ENCODE data around the gene SNORC.

SNORC gene

DNA sequence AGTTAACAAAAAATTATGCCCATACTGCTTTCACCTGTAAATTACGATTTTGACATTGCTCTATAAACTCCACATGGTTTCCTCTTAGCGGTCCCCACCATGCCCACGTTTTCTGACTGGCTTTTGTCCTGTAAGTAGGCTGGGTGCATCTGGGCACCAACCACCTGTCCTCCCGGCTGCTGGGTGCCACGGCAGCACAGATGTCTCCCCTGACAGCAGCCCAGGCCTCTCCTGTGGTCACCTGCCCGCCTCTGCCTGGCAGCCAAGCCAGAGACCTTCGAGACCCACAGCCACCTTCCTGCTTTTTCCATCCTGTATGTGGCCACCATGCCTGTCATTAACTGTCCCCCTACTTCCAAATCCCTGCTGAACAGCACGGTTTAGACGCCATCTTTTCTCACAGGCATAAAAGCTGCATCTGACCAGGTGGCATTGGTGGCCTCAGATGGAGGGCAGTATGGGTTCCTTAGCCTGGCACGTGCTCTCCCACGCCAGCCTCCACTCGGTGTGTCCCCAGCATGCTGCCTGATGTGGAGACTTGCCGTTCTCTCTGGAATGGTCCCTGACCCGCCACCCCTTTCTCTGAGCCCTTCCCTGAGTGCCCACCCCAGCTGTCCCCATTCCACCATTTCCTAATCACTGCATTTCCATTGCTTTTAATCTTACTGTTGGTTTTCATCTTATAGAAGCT, 18.9 kb downstream of the SNORC start:
- no peaks in the 10 kb centered on the region for H3K4me1 ChIP-seq (ENCODE audit: control insufficient read depth, low read length)
- no peak overlapping the region for H3K27ac ChIP-seq (ENCODE audit: low read depth, low read length)
- H3F3A ChIP-seq (ENCODE audit: control insufficient read depth, insufficient read depth), result no peaks in the 10 kb centered on the region
- H3K9me3 ChIP-seq (ENCODE audit: control insufficient read depth, insufficient read depth, low read length), result no peaks in the 10 kb centered on the region
- no peaks in the 10 kb centered on the region for H4K20me1 ChIP-seq (ENCODE audit: control insufficient read depth, insufficient read depth, low read depth, low read length)
- H3K36me3 ChIP-seq (ENCODE audit: control insufficient read depth, low read length), result no peaks in the 10 kb centered on the region
- H3K4me2 ChIP-seq (ENCODE audit: low read length), result no peak overlapping the region
- H3K9me2 ChIP-seq (replicated peaks; ENCODE audit: control insufficient read depth, low read length), result no peaks in the 10 kb centered on the region
- no peak overlapping the region for H3K4me3 ChIP-seq (ENCODE audit: low read length)
- TF ChIP-seq EZH2phosphoT487 (IDR thresholded peaks at IDR 0.05; ENCODE audit: borderline replicate concordance, low read length) (no peak), CTCF (IDR thresholded peaks at IDR 0.05; ENCODE audit: low read depth, low read length, poor library complexity, severe bottlenecking) (no peak)
- H3K27me3 ChIP-seq (ENCODE audit: control insufficient read depth, low read length), result no peaks in the 10 kb centered on the region
- H3K79me2 ChIP-seq (ENCODE audit: control insufficient read depth, low read length), result no peaks in the 10 kb centered on the region

DNA sequence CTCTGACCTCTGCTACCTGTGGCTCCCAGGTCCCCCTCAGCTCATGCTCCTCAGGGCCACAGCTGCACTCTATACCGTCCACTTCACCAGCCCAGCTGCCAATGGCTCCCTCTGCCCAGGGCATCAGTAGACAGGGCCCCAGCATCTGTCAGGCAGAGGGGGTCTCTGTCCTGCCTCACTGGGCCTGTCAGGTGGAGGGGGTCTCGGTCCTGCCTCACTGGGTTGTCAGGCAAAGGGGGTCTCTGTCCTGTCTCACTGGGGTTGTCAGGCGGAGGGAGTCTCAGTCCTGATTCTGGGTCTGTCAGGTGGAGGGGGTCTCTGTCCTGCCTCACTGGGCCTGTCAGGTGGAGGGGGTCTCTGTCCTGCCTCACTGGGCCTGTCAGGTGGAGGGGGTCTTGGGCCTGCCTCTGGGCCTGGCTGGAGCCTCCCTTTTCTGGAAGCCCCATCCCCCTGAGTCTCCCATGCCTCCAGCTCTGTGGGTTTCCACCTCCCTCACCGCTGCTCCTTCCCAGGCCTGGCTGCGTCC, 19.9 kb downstream of the SNORC start:
- Histone ChIP-seq H3K79me2 (ENCODE audit: control insufficient read depth, low read length) (no peaks in the 10 kb centered on the region), H3K4me2 (ENCODE audit: low read length) (no peak overlapping the region), H3K9me3 (ENCODE audit: control insufficient read depth, insufficient read depth, low read length) (no peaks in the 10 kb centered on the region), H3K27me3 (ENCODE audit: control insufficient read depth, low read length) (no peaks in the 10 kb centered on the region), H3F3A (ENCODE audit: control insufficient read depth, insufficient read depth) (no peaks in the 10 kb centered on the region), H3K36me3 (ENCODE audit: control insufficient read depth, low read length) (no peaks in the 10 kb centered on the region), H3K4me3 (ENCODE audit: low read length) (no peak overlapping the region), H3K9me2 (replicated peaks; ENCODE audit: control insufficient read depth, low read length) (no peaks in the 10 kb centered on the region), H4K20me1 (ENCODE audit: control insufficient read depth, insufficient read depth, low read depth, low read length) (no peaks in the 10 kb centered on the region), H3K27ac (ENCODE audit: low read depth, low read length) (no peak overlapping the region), H3K4me1 (ENCODE audit: control insufficient read depth, low read length) (no peaks in the 10 kb centered on the region)
- TF ChIP-seq EZH2phosphoT487 (IDR thresholded peaks at IDR 0.05; ENCODE audit: borderline replicate concordance, low read length), result no peak
- TF ChIP-seq CTCF (IDR thresholded peaks at IDR 0.05; ENCODE audit: low read depth, low read length, poor library complexity, severe bottlenecking), result no peak

GRCh38 chr2:232890536-232890895, 20.5 kb downstream of the SNORC start:
- Histone ChIP-seq H3K9me2 (replicated peaks; ENCODE audit: control insufficient read depth, low read length) (no peaks in the 10 kb centered on the region), H3K4me2 (ENCODE audit: low read length) (no peak overlapping the region)
- TF ChIP-seq CTCF (IDR thresholded peaks at IDR 0.05; ENCODE audit: low read depth, low read length, poor library complexity, severe bottlenecking), result no peak
- TF ChIP-seq EZH2phosphoT487 (IDR thresholded peaks at IDR 0.05; ENCODE audit: borderline replicate concordance, low read length), result no peak

More at GRCh38 chr2:232890536-232890895, 20.5 kb downstream of the SNORC start:
- Histone ChIP-seq H3K4me1 (ENCODE audit: control insufficient read depth, low read length) (no peaks in the 10 kb centered on the region), H3K79me2 (ENCODE audit: control insufficient read depth, low read length) (no peaks in the 10 kb centered on the region), H3K9me3 (ENCODE audit: control insufficient read depth, insufficient read depth, low read length) (no peaks in the 10 kb centered on the region), H3K36me3 (ENCODE audit: control insufficient read depth, low read length) (no peaks in the 10 kb centered on the region), H3K4me3 (ENCODE audit: low read length) (no peak overlapping the region), H3F3A (ENCODE audit: control insufficient read depth, insufficient read depth) (no peaks in the 10 kb centered on the region), H3K27ac (ENCODE audit: low read depth, low read length) (no peak overlapping the region), H3K27me3 (ENCODE audit: control insufficient read depth, low read length) (no peaks in the 10 kb centered on the region), H4K20me1 (ENCODE audit: control insufficient read depth, insufficient read depth, low read depth, low read length) (no peaks in the 10 kb centered on the region)

Data from DOHH2 (cell line).